T-helper 1 cell treated with Interleukin-12 subunit alpha and Interleukin-12 subunit beta and Interleukin-4 antibody, amounts not matched to agents 30 μg/mL and 1 μg/mL, for 36 hours (primary cell): ENCODE results near the gene RHOXF2B.
"Not testable (repeated sequence)": the region's sequence is repeated elsewhere in the genome, so short reads cannot be mapped to it uniquely, and the experiment has no call there.

ENCODE experiments used
- H3K27ac Mint-ChIP-seq: one replicate; pipeline ENCODE4 v1.8.0; 2021; ENCODE audit warnings: mild to moderate bottlenecking, mixed read lengths
- H3K27me3 Mint-ChIP-seq: one replicate; pipeline ENCODE4 v1.8.0; 2021; ENCODE audit warnings: low read depth, mixed read lengths
- H3K36me3 Mint-ChIP-seq: one replicate; pipeline ENCODE4 v1.8.0; 2021; ENCODE audit warnings: low read depth, mixed read lengths
- H3K4me1 Mint-ChIP-seq: one replicate; pipeline ENCODE4 v1.8.0; 2021; ENCODE audit warnings: low read depth, mixed read lengths
- H3K4me3 Mint-ChIP-seq: one replicate; pipeline ENCODE4 v1.8.0; 2021; ENCODE audit warnings: mild to moderate bottlenecking, moderate library complexity, mixed read lengths
- H3K9me3 Mint-ChIP-seq: one replicate; pipeline ENCODE4 v1.8.0; 2021; ENCODE audit warnings: mixed read lengths

The RHOXF2B gene

GRCh38 chrX:120077590-120077989, at the start of gene RHOXF2B:
RHOXF2B (minus strand) TSS chrX:120077690; CDS start chrX:120077552, 138 bp downstream.
- H3K4me1 Mint-ChIP-seq, H3K9me3 Mint-ChIP-seq, H3K36me3 Mint-ChIP-seq, H3K27me3 Mint-ChIP-seq, H3K27ac Mint-ChIP-seq, H3K4me3 Mint-ChIP-seq: not testable (repeated sequence)

DNA sequence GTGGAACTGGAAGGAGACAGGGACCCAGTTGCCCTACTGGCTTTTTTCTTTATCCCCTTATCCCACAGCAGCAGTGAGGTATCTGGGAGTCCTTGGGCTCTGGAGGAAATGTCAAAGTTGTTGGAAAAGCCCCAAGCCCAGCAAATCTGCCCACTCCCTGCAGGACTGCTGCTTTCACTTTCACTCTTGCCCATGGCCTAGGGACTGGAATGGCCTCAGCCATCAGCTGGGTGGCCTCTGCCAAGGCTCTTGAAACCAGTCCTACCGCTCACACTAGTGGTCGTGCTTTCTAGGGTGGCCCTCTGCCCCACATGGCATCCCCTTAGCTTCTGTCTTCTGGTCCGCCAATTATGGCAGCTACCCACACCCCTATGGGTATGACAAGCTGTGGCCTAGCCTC, 48.0 kb upstream of the RHOXF2B start:
- H3K4me1 Mint-ChIP-seq = peaks cover 5% of the 10 kb centered on the region
- peaks cover 3% of the 10 kb centered on the region for H3K27me3 Mint-ChIP-seq
- no peak overlapping the region for H3K27ac Mint-ChIP-seq
- H3K36me3 Mint-ChIP-seq = no peaks in the 10 kb centered on the region
- H3K9me3 Mint-ChIP-seq = no peaks in the 10 kb centered on the region
- no peak overlapping the region for H3K4me3 Mint-ChIP-seq

GRCh38 chrX:120120223-120120622, 42.7 kb upstream of the RHOXF2B start:
- no peak overlapping the region for H3K27ac Mint-ChIP-seq
- H3K36me3 Mint-ChIP-seq = no peaks in the 10 kb centered on the region
- no peak overlapping the region for H3K4me3 Mint-ChIP-seq
- H3K27me3 Mint-ChIP-seq = peaks cover 3% of the 10 kb centered on the region
- no peaks in the 10 kb centered on the region for H3K9me3 Mint-ChIP-seq
- peaks cover 2% of the 10 kb centered on the region for H3K4me1 Mint-ChIP-seq

- H3K4me1 Mint-ChIP-seq = no peaks in the 10 kb centered on the region
- H3K27ac Mint-ChIP-seq = no peak within 1 kb of the TSS
- no peaks in the 10 kb centered on the region for H3K36me3 Mint-ChIP-seq
- no peaks in the 10 kb centered on the region for H3K9me3 Mint-ChIP-seq
- H3K4me3 Mint-ChIP-seq = no peak within 1 kb of the TSS
- no peaks in the 10 kb centered on the region for H3K27me3 Mint-ChIP-seq
Measured at GRCh38 chrX:120115438-120115963, 38.0 kb upstream of the RHOXF2B start, which contains the start of gene RHOXF1. RHOXF1 (minus strand) TSS chrX:120115913; CDS start chrX:120115862, 51 bp downstream.

GRCh38 chrX:120111611-120112010, 34.1 kb upstream of the RHOXF2B start:
- Mint-ChIP-seq H3K36me3 (no peaks in the 10 kb centered on the region), H3K27ac (no peak overlapping the region), H3K4me1 (no peaks in the 10 kb centered on the region), H3K27me3 (no peaks in the 10 kb centered on the region), H3K4me3 (no peak overlapping the region), H3K9me3 (no peaks in the 10 kb centered on the region)

- Mint-ChIP-seq H3K27me3 (no peaks in the 10 kb centered on the region), H3K27ac (no peak overlapping the region), H3K4me3 (no peak overlapping the region)
Measured at GRCh38 chrX:120109378-120109777, 31.9 kb upstream of the RHOXF2B start.

DNA sequence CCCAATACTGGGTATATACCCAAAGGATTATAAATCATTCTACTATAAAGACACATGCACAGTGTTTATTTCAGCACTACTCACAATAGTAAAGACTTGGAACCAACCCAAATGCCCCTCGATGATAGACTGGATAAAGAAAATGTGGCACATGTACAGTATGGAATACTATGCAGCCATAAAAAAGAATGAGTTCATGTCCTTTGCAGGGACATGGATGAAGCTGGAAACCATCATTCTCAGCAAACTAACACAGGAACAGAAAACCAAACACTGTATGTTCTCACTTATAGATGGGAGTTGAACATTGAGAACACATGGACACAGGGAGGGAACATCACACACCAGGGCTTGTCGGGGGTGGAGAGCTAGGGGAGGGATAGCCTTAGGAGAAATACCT, 27.2 kb upstream of the RHOXF2B start:
- H3K36me3 Mint-ChIP-seq, H3K4me1 Mint-ChIP-seq, H3K4me3 Mint-ChIP-seq, H3K27me3 Mint-ChIP-seq, H3K9me3 Mint-ChIP-seq, H3K27ac Mint-ChIP-seq: not testable (repeated sequence)

More at GRCh38 chrX:120109378-120109777, 31.9 kb upstream of the RHOXF2B start:
- H3K9me3 Mint-ChIP-seq = no peaks in the 10 kb centered on the region
- H3K4me1 Mint-ChIP-seq = no peaks in the 10 kb centered on the region
- H3K36me3 Mint-ChIP-seq = no peaks in the 10 kb centered on the region

DNA sequence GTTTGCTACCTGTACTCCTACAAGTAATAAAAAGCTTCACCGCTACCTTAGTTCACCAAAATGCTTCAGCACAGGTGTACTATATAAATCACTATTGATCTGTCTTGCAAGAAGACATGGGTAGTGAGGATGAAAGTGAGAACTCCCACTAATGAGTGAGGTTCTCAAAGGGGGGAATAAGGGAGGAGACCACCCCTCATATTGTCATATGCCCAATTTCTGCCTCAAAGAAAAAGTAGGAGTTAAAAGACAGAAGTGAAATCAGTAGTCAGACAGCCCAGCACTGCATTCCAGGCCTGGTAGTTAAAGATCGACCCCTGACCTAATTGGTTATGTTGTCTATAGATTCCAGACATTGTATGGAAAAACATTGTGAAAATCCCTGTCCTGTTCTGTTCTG, 23.6 kb upstream of the RHOXF2B start:
- peaks cover 11% of the 10 kb centered on the region for H3K27me3 Mint-ChIP-seq
- H3K4me3 Mint-ChIP-seq, H3K4me1 Mint-ChIP-seq, H3K36me3 Mint-ChIP-seq, H3K9me3 Mint-ChIP-seq, H3K27ac Mint-ChIP-seq: not testable (repeated sequence)

GRCh38 chrX:120090208-120090607, 12.7 kb upstream of the RHOXF2B start:
- H3K4me1 Mint-ChIP-seq = peaks cover 4% of the 10 kb centered on the region
- no peak overlapping the region for H3K27ac Mint-ChIP-seq
- no peaks in the 10 kb centered on the region for H3K36me3 Mint-ChIP-seq
- H3K27me3 Mint-ChIP-seq = peaks cover 5% of the 10 kb centered on the region
- H3K4me3 Mint-ChIP-seq = no peak overlapping the region
- H3K9me3 Mint-ChIP-seq = no peaks in the 10 kb centered on the region

GRCh38 chrX:120087289-120088017, 10.0 kb upstream of the RHOXF2B start:
- Mint-ChIP-seq H3K27me3 (peaks cover 5% of the 10 kb centered on the region), H3K36me3 (no peaks in the 10 kb centered on the region), H3K9me3 (no peaks in the 10 kb centered on the region), H3K27ac (no peak overlapping the region), H3K4me3 (no peak overlapping the region), H3K4me1 (peaks cover 4% of the 10 kb centered on the region)

DNA sequence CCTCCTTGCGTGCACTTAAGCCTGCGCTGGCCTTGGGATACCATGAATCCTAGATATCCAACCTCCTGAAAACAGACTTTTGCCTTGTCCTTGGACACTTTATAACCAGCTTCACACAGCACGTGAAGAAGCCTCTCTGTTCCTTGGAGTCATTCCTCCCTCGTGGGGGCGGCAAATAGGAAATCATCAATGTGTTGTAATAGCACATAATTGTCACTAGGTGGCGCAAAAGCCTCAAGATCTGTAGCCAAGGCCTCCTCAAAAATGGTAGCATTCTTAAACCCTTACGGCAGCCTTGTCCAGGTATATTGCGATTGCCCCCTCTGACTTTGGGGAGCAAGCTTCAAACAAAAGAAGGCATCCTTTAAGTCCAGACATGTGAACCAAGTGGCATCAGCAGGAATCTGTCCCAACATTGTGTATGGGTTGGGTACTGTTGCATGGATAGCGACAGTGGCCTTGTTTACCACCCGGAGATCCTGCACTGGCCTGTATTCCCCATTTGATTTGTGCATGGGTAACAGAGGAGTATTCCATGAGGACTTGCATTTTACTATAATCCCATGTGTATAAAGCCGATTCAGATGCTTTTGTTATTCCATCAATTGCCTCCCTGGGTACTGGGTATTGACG, 8.2 kb upstream of the RHOXF2B start:
- H3K9me3 Mint-ChIP-seq, H3K4me1 Mint-ChIP-seq, H3K27ac Mint-ChIP-seq, H3K27me3 Mint-ChIP-seq, H3K4me3 Mint-ChIP-seq, H3K36me3 Mint-ChIP-seq: not testable (repeated sequence)

GRCh38 chrX:120066169-120066568, 11.3 kb downstream of the RHOXF2B start:
- H3K9me3 Mint-ChIP-seq = not testable (repeated sequence)

GRCh38 chrX:120042712-120043111, 34.8 kb downstream of the RHOXF2B start:
- H3K27me3 Mint-ChIP-seq, H3K4me1 Mint-ChIP-seq, H3K27ac Mint-ChIP-seq, H3K36me3 Mint-ChIP-seq, H3K4me3 Mint-ChIP-seq, H3K9me3 Mint-ChIP-seq: not testable (repeated sequence)

More at GRCh38 chrX:120066169-120066568, 11.3 kb downstream of the RHOXF2B start:
- H3K4me1 Mint-ChIP-seq, H3K36me3 Mint-ChIP-seq, H3K4me3 Mint-ChIP-seq, H3K27ac Mint-ChIP-seq, H3K27me3 Mint-ChIP-seq: not testable (repeated sequence)

- H3K9me3 Mint-ChIP-seq, H3K36me3 Mint-ChIP-seq, H3K27me3 Mint-ChIP-seq, H3K4me1 Mint-ChIP-seq, H3K4me3 Mint-ChIP-seq, H3K27ac Mint-ChIP-seq: not testable (repeated sequence)
Measured at GRCh38 chrX:120042247-120042646, 35.2 kb downstream of the RHOXF2B start.

DNA sequence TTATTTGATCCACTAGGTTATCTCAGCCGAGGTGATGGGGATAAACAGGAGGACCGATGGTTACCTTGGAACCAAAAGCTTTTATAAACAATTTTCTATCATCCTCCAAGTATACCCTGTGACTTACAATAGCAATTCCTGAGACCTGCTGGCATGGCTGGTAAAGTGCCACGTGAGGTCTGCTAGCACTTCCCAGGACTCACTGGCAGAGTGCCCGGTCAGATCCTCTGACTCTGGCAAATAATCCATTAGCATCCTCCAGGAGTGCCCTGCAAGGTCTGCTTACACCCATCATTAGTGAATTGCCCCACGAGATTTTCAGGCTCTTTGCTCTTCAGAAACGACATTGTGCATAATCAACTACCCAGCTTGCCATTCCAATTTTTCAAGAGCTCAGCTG, 37.3 kb downstream of the RHOXF2B start:
- H3K27ac Mint-ChIP-seq, H3K4me3 Mint-ChIP-seq, H3K36me3 Mint-ChIP-seq, H3K27me3 Mint-ChIP-seq, H3K4me1 Mint-ChIP-seq, H3K9me3 Mint-ChIP-seq: not testable (repeated sequence)
